ENCODE data around the gene SLC22A6. TPM values are rescaled to one million over a fixed set of nuclear protein-coding genes. Genes with fewer than 3 reads are reported as not detected.
A peak's percentile ranks its signal among the peaks of the same experiment; 100 is the strongest.

Gene SLC22A6
- polyA plus RNA-seq (ENCODE audit: insufficient read length in 4 of 4), result 10 to 100 TPM; 20.2 to 38.4 (median 30.5) TPM

- DNase-seq (ENCODE audit: low read depth in 4 of 4, low spot score in 3 of 4), result no peak
Measured at GRCh38 chr11:62984451-62984991, at the start of gene SLC22A6. Gene SLC22A6, minus strand, starts transcription at chr11:62984967. Its CDS starts 277 bp downstream, at chr11:62984690.

GRCh38 chr11:63032457-63032856 lies 47.7 kb upstream of the SLC22A6 start:
- DNase-seq (ENCODE audit: low read depth in 4 of 4, low spot score in 3 of 4), result no peak

GRCh38 chr11:63023841-63024648 lies 39.3 kb upstream of the SLC22A6 start:
- peak; percentile 58 to 79 (median 70) for DNase-seq (ENCODE audit: low read depth in 4 of 4, low spot score in 3 of 4)

- DNase-seq (ENCODE audit: low read depth in 4 of 4, low spot score in 3 of 4), result no peak
Measured at GRCh38 chr11:63023222-63023814, 38.6 kb upstream of the SLC22A6 start.

- no peak for DNase-seq (ENCODE audit: low read depth in 4 of 4, low spot score in 3 of 4)
Measured at GRCh38 chr11:63022441-63022840, 37.7 kb upstream of the SLC22A6 start.

GRCh38 chr11:63020671-63021291 lies 36.0 kb upstream of the SLC22A6 start:
- DNase-seq (ENCODE audit: low read depth in 4 of 4, low spot score in 3 of 4), result no peak

- no peak for DNase-seq (ENCODE audit: low read depth in 4 of 4, low spot score in 3 of 4)
Measured at GRCh38 chr11:63019506-63019905, 34.7 kb upstream of the SLC22A6 start.

GRCh38 chr11:63017306-63017974 lies 32.7 kb upstream of the SLC22A6 start:
- DNase-seq (ENCODE audit: low read depth in 4 of 4, low spot score in 3 of 4), result no peak

GRCh38 chr11:63015521-63016215 lies 30.9 kb upstream of the SLC22A6 start, which contains the start of gene SLC22A8:
Gene SLC22A8, minus strand, starts transcription at chr11:63015841. Its CDS starts 883 bp downstream, at chr11:63014958.
- no peak for DNase-seq (ENCODE audit: low read depth in 4 of 4, low spot score in 3 of 4)

GRCh38 chr11:63014408-63015055 lies 29.8 kb upstream of the SLC22A6 start:
- DNase-seq (ENCODE audit: low read depth in 4 of 4, low spot score in 3 of 4), result no peak

- DNase-seq (ENCODE audit: low read depth in 4 of 4, low spot score in 3 of 4), result no peak
Measured at GRCh38 chr11:63012839-63013238, 28.1 kb upstream of the SLC22A6 start.

- no peak for DNase-seq (ENCODE audit: low read depth in 4 of 4, low spot score in 3 of 4)
Measured at GRCh38 chr11:63012430-63012829, 27.7 kb upstream of the SLC22A6 start.

GRCh38 chr11:63010934-63011439 lies 26.2 kb upstream of the SLC22A6 start:
- no peak for DNase-seq (ENCODE audit: low read depth in 4 of 4, low spot score in 3 of 4)

GRCh38 chr11:63007920-63008319 lies 23.2 kb upstream of the SLC22A6 start:
- DNase-seq (ENCODE audit: low read depth in 4 of 4, low spot score in 3 of 4), result no peak

- DNase-seq (ENCODE audit: low read depth in 4 of 4, low spot score in 3 of 4), result no peak
Measured at GRCh38 chr11:63001456-63001855, 16.7 kb upstream of the SLC22A6 start.

GRCh38 chr11:62999649-63000048 lies 14.9 kb upstream of the SLC22A6 start:
- DNase-seq (ENCODE audit: low read depth in 4 of 4, low spot score in 3 of 4), result no peak

- no peak for DNase-seq (ENCODE audit: low read depth in 4 of 4, low spot score in 3 of 4)
Measured at GRCh38 chr11:62999156-62999555, 14.4 kb upstream of the SLC22A6 start.

GRCh38 chr11:62996271-62996670 lies 11.5 kb upstream of the SLC22A6 start:
- DNase-seq (ENCODE audit: low read depth in 4 of 4, low spot score in 3 of 4), result no peak

- DNase-seq (ENCODE audit: low read depth in 4 of 4, low spot score in 3 of 4), result no peak
Measured at GRCh38 chr11:62994775-62995174, 10.0 kb upstream of the SLC22A6 start.
